CD14-positive monocyte (primary cell): Measurements from ENCODE around the gene AARSD1. TPM values are rescaled to one million over a fixed set of nuclear protein-coding genes. Genes with fewer than 3 reads are reported as not detected.

ENCODE experiments used
- DNase-seq, 3 donors: peaks; one replicate each; pipeline ENCODE4 v3.0.0-alpha.2; 2011 to 2022
- H2AFZ ChIP-seq: 2 replicates; pipeline ENCODE4 v1.6.0; 2012; ENCODE audit warnings: mild to moderate bottlenecking, low read depth, low read length, inconsistent platforms; ENCODE audit not compliant: insufficient read depth, poor library complexity, severe bottlenecking
- H3K27ac ChIP-seq, 2 donors: 1 replicate in 1 of 2; 2 replicates in 1 of 2; pipeline ENCODE4 v1.5.1; 2012 to 2013; ENCODE audit warnings: low read length in 2 of 2, control low read depth in 1 of 2, inconsistent platforms in 1 of 2, low read depth in 1 of 2, mild to moderate bottlenecking in 1 of 2
- H3K27me3 ChIP-seq, 2 donors: one replicate each; pipeline versions ENCODE4 v1.6.0 to v1.6.1; 2011 to 2013; ENCODE audit warnings: low read length in 2 of 2; ENCODE audit not compliant: control insufficient read depth in 2 of 2, insufficient read depth in 2 of 2
- H3K36me3 ChIP-seq, 2 donors: replicated peaks in 1 of 2; 1 replicate in 1 of 2; 2 replicates in 1 of 2; pipeline versions ENCODE4 v1.5.1 to v1.6.1; 2012 to 2013; ENCODE audit warnings: low read length in 2 of 2, control low read depth in 1 of 2, inconsistent platforms in 1 of 2, mild to moderate bottlenecking in 1 of 2; ENCODE audit not compliant: insufficient read depth in 2 of 2, control insufficient read depth in 1 of 2
- H3K4me1 ChIP-seq, 2 donors: 1 replicate in 1 of 2; 2 replicates in 1 of 2; pipeline versions ENCODE4 v1.5.1 to v1.6.1; 2012 to 2013; ENCODE audit warnings: low read length in 2 of 2, control low read depth in 1 of 2, inconsistent platforms in 1 of 2, mild to moderate bottlenecking in 1 of 2, moderate library complexity in 1 of 2; ENCODE audit not compliant: insufficient read depth in 2 of 2, control insufficient read depth in 1 of 2
- H3K4me2 ChIP-seq: replicated peaks from 2 replicates; pipeline ENCODE3; 2012; ENCODE audit warnings: low read length, moderate library complexity, mild to moderate bottlenecking; ENCODE audit not compliant: poor library complexity, severe bottlenecking; ENCODE audit errors: extremely low read depth
- H3K4me3 ChIP-seq, 3 experiments: fragments of 200-600 bp in 1 of 3; sonication (generic) in 1 of 3; replicated peaks in 1 of 3; 1 replicate in 2 of 3; 2 replicates in 1 of 3; pipeline ENCODE4 v1.5.1; 2011 to 2013; ENCODE audit warnings: low read length in 3 of 3, mild to moderate bottlenecking in 3 of 3, control low read depth in 2 of 3, low read depth in 2 of 3, inconsistent platforms in 1 of 3, moderate library complexity in 1 of 3
- H3K79me2 ChIP-seq: 2 replicates; pipeline ENCODE4 v1.6.0; 2012; ENCODE audit warnings: mild to moderate bottlenecking, control low read depth, inconsistent platforms, low read length, moderate library complexity; ENCODE audit not compliant: insufficient read depth
- H3K9ac ChIP-seq: 2 replicates; pipeline ENCODE4 v1.6.0; 2017; ENCODE audit warnings: low read length, mild to moderate bottlenecking; ENCODE audit not compliant: insufficient read depth, poor library complexity, severe bottlenecking
- H3K9me3 ChIP-seq, 2 donors: replicated peaks in 1 of 2; 1 replicate in 1 of 2; 2 replicates in 1 of 2; pipeline versions ENCODE4 v1.5.1 to v1.6.1; 2012 to 2013; ENCODE audit warnings: low read length in 2 of 2, control low read depth in 1 of 2; ENCODE audit not compliant: control insufficient read depth in 1 of 2, insufficient read depth in 1 of 2
- H4K20me1 ChIP-seq: 2 replicates; pipeline ENCODE4 v1.6.0; 2012; ENCODE audit warnings: mild to moderate bottlenecking, low read length, control low read depth, moderate library complexity; ENCODE audit not compliant: insufficient read depth
- H3K27ac Mint-ChIP-seq, 7 donors: one replicate each; pipeline ENCODE4 v1.8.0; 2020; ENCODE audit warnings: mild to moderate bottlenecking in 7 of 7, mixed read lengths in 7 of 7, moderate library complexity in 6 of 7, inconsistent platforms in 2 of 7
- H3K27me3 Mint-ChIP-seq, 3 donors: one replicate each; pipeline ENCODE4 v1.8.0; 2021 to 2022; ENCODE audit warnings: low read depth in 3 of 3, mild to moderate bottlenecking in 3 of 3, mixed read lengths in 3 of 3, moderate library complexity in 3 of 3, inconsistent platforms in 1 of 3
- H3K36me3 Mint-ChIP-seq, 2 donors: one replicate each; pipeline ENCODE4 v1.8.0; 2020; ENCODE audit warnings: mixed read lengths in 2 of 2, inconsistent platforms in 1 of 2, mild to moderate bottlenecking in 1 of 2
- H3K4me1 Mint-ChIP-seq: one replicate; pipeline ENCODE4 v1.8.0; 2020; ENCODE audit warnings: mild to moderate bottlenecking, mixed read lengths
- H3K4me3 Mint-ChIP-seq, 2 donors: one replicate each; pipeline ENCODE4 v1.8.0; 2020; ENCODE audit warnings: mild to moderate bottlenecking in 2 of 2, mixed read lengths in 2 of 2, moderate library complexity in 1 of 2
- H3K9me3 Mint-ChIP-seq, 7 donors: one replicate each; pipeline ENCODE4 v1.8.0; 2020 to 2022; ENCODE audit warnings: mixed read lengths in 7 of 7, mild to moderate bottlenecking in 6 of 7, moderate library complexity in 6 of 7, inconsistent platforms in 2 of 7
- WGBS: methylation state at CpG from one replicate; pipeline ENCODE4 v1.1.5; 2013; ENCODE audit warnings: missing lambda C conversion rate; ENCODE audit not compliant: insufficient coverage; 5-methylcytosine and 5-hydroxymethylcytosine counted together
- intact Hi-C, 2 donors: fragments of 100-400 bp; cut with micrococcal nuclease; formaldehyde crosslinking; loops; one replicate each; pipeline versions ENCODE4 v1.15.0 to v1.15.1; 2023
- polyA plus RNA-seq, 3 donors: library from polyadenylated mRNA; depleted of rRNA in 1 of 3; unstranded in 2 of 3; stranded (reverse) in 1 of 3; fragments of 300-500 nt in 2 of 3; fragments of >200 nt in 1 of 3; fragmentation: Illumina TruSeq in 2 of 3; gene quantifications; 1 replicate in 2 of 3; 2 replicates in 1 of 3; pipeline ENCODE4 v1.2.3, GENCODE V29; 2012 to 2021
- TF ChIP-seq, protein P1 (sequence below): fragments of 200-600 bp; IDR thresholded peaks from one replicate; pipeline ENCODE4 v1.8.0; 2022; ENCODE audit warnings: antibody characterized with exemption, mild to moderate bottlenecking

The AARSD1 gene
- polyA plus RNA-seq, 3 donors: 14.4 to 31.8 (median 17.4) TPM

DNA sequence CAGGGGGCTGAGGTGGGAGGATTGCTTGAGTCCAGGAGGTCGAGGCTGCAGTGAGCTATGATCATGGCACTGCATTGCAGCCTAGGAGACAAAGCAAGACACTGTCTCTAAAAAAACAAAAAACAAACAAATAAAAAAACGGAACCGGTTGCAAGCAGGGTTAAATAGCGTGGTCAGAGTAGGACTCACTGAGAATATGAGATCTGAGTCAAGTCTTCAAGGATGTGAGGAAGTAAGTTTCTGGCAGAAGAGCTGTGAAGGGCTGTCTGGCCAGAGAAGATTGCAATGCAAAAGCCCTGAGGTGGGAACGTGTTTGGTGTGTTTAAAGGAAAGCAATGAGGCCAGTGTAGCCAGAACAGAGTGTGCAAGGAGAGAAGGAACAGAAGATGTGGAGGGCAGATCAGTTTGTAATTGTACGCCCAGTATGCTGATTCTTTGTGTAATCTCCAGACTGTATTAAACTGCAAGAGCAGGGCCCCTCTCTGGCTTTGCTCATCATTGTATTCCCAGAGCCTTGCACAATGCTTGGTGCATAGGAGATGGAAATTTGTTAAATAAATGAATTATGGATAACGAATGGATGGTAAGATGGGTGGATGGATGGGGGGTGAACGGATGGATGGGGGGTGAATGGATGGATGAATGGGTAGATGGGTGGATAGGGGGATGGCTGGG lies 57.3 kb downstream of the AARSD1 start:
- H3K4me3 Mint-ChIP-seq: no peak overlapping the region

DNA sequence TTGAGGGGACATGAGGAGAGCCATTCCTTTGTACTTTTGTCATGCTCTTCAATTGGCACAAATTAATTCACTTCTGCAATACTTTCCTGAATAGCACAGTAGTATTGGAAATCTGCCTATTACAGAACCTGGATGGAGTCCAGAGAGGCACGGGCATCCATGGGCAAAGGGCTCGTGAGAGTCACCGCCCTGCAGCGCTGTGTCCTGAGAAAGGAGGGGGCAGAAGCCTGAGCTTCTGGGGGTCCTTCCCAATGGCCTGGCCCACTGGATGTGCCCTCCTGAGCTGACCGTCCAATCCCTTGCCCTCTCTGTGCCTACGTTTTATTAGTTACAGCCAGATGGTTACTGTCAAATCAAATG lies 60.2 kb downstream of the AARSD1 start:
- no peaks in the 10 kb centered on the region for H3K79me2 ChIP-seq
- H3K27ac Mint-ChIP-seq: no peak overlapping the region
- TF ChIP-seq, protein P1, sequence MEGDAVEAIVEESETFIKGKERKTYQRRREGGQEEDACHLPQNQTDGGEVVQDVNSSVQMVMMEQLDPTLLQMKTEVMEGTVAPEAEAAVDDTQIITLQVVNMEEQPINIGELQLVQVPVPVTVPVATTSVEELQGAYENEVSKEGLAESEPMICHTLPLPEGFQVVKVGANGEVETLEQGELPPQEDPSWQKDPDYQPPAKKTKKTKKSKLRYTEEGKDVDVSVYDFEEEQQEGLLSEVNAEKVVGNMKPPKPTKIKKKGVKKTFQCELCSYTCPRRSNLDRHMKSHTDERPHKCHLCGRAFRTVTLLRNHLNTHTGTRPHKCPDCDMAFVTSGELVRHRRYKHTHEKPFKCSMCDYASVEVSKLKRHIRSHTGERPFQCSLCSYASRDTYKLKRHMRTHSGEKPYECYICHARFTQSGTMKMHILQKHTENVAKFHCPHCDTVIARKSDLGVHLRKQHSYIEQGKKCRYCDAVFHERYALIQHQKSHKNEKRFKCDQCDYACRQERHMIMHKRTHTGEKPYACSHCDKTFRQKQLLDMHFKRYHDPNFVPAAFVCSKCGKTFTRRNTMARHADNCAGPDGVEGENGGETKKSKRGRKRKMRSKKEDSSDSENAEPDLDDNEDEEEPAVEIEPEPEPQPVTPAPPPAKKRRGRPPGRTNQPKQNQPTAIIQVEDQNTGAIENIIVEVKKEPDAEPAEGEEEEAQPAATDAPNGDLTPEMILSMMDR: no peak
- no peak overlapping the region for H3K27ac ChIP-seq
- H3K4me3 ChIP-seq: no peak overlapping the region
- peaks cover 0 to 5% (median 2%) of the 10 kb centered on the region in 3 donors for H3K27me3 Mint-ChIP-seq
- intact Hi-C loops: no loop called here
- H3K4me2 ChIP-seq: no peak overlapping the region
- no peak overlapping the region for H3K9ac ChIP-seq
- no peaks in the 10 kb centered on the region for H3K36me3 Mint-ChIP-seq
- H3K4me1 Mint-ChIP-seq: peaks cover 13% of the 10 kb centered on the region
- no peak for DNase-seq
- no peaks in the 10 kb centered on the region for H3K27me3 ChIP-seq
- H3K4me1 ChIP-seq: no peaks in the 10 kb centered on the region
- no peaks in the 10 kb centered on the region for H3K9me3 Mint-ChIP-seq
- no peak overlapping the region for H2AFZ ChIP-seq
- 96% methylated on average over 4 of the region's 6 CpGs for WGBS
- H3K36me3 ChIP-seq: no peaks in the 10 kb centered on the region
- no peaks in the 10 kb centered on the region for H3K9me3 ChIP-seq
- no peak overlapping the region for H3K4me3 Mint-ChIP-seq
- H4K20me1 ChIP-seq: no peaks in the 10 kb centered on the region

More for the DNA sequence above, 57.3 kb downstream of the AARSD1 start:
- H3K79me2 ChIP-seq: no peaks in the 10 kb centered on the region
- Mint-ChIP-seq H3K27ac (peak overlapping the region in 1 of 7 donors; percentile 23), H3K36me3 (no peaks in the 10 kb centered on the region), H3K4me1 (peaks cover 5% of the 10 kb centered on the region), H3K9me3 (no peaks in the 10 kb centered on the region), H3K27me3 (peaks cover 2 to 5% (median 4%) of the 10 kb centered on the region in 3 donors)
- H3K9ac ChIP-seq: no peak overlapping the region
- no peaks in the 10 kb centered on the region for H3K4me1 ChIP-seq
- H3K4me2 ChIP-seq: no peak overlapping the region
- no peaks in the 10 kb centered on the region for H3K27me3 ChIP-seq
- no peak overlapping the region for H3K4me3 ChIP-seq
- no peak for DNase-seq
- H3K27ac ChIP-seq: no peak overlapping the region
- intact Hi-C loops: no loop called here
- 72% methylated on average over 3 of the region's 8 CpGs for WGBS
- H2AFZ ChIP-seq: no peak overlapping the region
- no peaks in the 10 kb centered on the region for H3K36me3 ChIP-seq
- no peaks in the 10 kb centered on the region for H3K9me3 ChIP-seq
- TF ChIP-seq, protein P1: no peak
- no peaks in the 10 kb centered on the region for H4K20me1 ChIP-seq
